Stomach (tissue), 9 donors: ENCODE measurements around the gene EPHA6. TPM values are rescaled to one million over a fixed set of nuclear protein-coding genes. Genes with fewer than 3 reads are reported as not detected.
"Not testable (repeated sequence)": the region's sequence is repeated elsewhere in the genome, so short reads cannot be mapped to it uniquely, and the experiment has no call there.

ENCODE experiments used
- DNase-seq, 2 donors: peaks; one replicate each; pipeline versions ENCODE4 v3.0.0 to v3.0.0-alpha.2; 2013 to 2019
- H3K27ac ChIP-seq, 5 donors: fragments of 200-600 bp in 4 of 5; sonication (generic) in 4 of 5; one replicate each; pipeline ENCODE4 v1.5.1; 2013 to 2019; ENCODE audit warnings: mild to moderate bottlenecking in 1 of 5, moderate library complexity in 1 of 5
- H3K27me3 ChIP-seq, 3 donors: fragments of 200-600 bp; sonication (generic); one replicate each; pipeline ENCODE4 v1.5.1; 2017 to 2019; ENCODE audit warnings: mixed run types in 1 of 3
- H3K36me3 ChIP-seq, 4 donors: fragments of 200-600 bp; sonication (generic); 1 replicate in 3 of 4; 2 replicates in 1 of 4; pipeline ENCODE4 v1.5.1; 2016 to 2019
- H3K4me1 ChIP-seq, 4 donors: fragments of 200-600 bp; sonication (generic); one replicate each; pipeline ENCODE4 v1.5.1; 2016 to 2019
- H3K4me3 ChIP-seq, 4 donors: fragments of 200-600 bp; sonication (generic) in 3 of 4; one replicate each; pipeline ENCODE4 v1.5.1; 2016 to 2019; ENCODE audit warnings: mild to moderate bottlenecking in 1 of 4
- H3K9me3 ChIP-seq, 4 donors: fragments of 200-600 bp; sonication (generic); one replicate each; pipeline ENCODE4 v1.5.1; 2016 to 2019
- EP300 ChIP-seq: sonication (generic); formaldehyde crosslinking; IDR thresholded peaks from one replicate; pipeline ENCODE4 v1.6.1; 2017; ENCODE audit warnings: antibody characterized with exemption
- POLR2A ChIP-seq, 4 donors: fragments of 450-650 bp; IDR thresholded peaks; one replicate each; pipeline ENCODE4 v1.6.1; 2016; ENCODE audit warnings: antibody characterized with exemption in 4 of 4, control low read depth in 2 of 4, mild to moderate bottlenecking in 1 of 4, moderate library complexity in 1 of 4
- POLR2AphosphoS5 ChIP-seq, 3 donors: sonication (generic); formaldehyde crosslinking; IDR thresholded peaks; one replicate each; pipeline ENCODE4 v1.6.1; 2016; ENCODE audit warnings: antibody characterized with exemption in 3 of 3
- WGBS, 5 donors: extraction: QIAGEN DNeasy Blood & Tissue Kit in 3 of 5; methylation state at CpG; one replicate each; pipeline versions ENCODE4 v1.1.5 to v1.1.7; 2013 to 2018; 5-methylcytosine and 5-hydroxymethylcytosine counted together
- intact Hi-C: fragments of 100-400 bp; cut with DNase I; formaldehyde crosslinking; loops from one replicate; pipeline ENCODE4 v1.15.1; 2023; ENCODE audit warnings: low total_unique reads
- polyA plus RNA-seq, 3 donors: library from polyadenylated mRNA; stranded (reverse); fragments of 200-250 nt; gene quantifications; one replicate each; pipeline ENCODE4 v1.2.3, GENCODE V29; 2013
- total RNA-seq, 5 donors: library from RNA; depleted of rRNA; stranded (reverse); fragments of >200 nt; gene quantifications; one replicate each; pipeline versions ENCODE4 v1.1.0 to v1.2.3, GENCODE V29; 2014 to 2016
- TF ChIP-seq, protein P1 (sequence below), 7 experiments: fragments of 450-650 bp in 4 of 7; fragments of 200-600 bp in 3 of 7; sonication (generic) in 3 of 7; IDR thresholded peaks; one replicate each; pipeline ENCODE4 v1.5.1; 2016 to 2019; ENCODE audit warnings: antibody characterized with exemption in 7 of 7, control low read depth in 2 of 7, mild to moderate bottlenecking in 1 of 7
- donor health status: healthy with polysubstance abuse.
- donor health status: Bipolar disorder and iron deficiency.
- donor health status: healthy.

The EPHA6 gene
- total and polyA plus RNA-seq, 8 donors = 0.18 to 179 (median 14.7) TPM; not detected in 4

DNA sequence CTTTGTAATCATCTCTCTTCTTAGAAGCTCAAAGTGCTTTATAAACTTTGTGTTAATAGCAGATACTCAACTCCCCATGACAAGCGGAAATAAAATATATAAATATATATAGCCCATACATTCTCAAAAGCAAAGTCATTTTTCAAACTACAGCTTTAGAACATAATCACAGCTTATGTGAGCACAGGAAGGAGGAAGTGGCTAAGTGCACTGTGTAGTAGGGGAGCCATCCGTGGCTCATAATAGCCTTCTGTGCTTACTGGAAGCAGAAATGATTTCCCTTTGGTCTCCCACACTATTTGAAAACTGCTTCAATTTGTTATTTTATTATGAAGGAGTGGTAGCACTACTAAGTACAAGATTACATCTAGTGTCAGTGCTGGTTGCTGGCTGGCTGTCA lies 798.7 kb downstream of the EPHA6 start:
- Histone ChIP-seq H3K4me1 (no peaks in the 10 kb centered on the region), H3K4me3 (no peak overlapping the region), H3K27me3 (no peaks in the 10 kb centered on the region), H3K36me3 (no peaks in the 10 kb centered on the region), H3K27ac (no peak overlapping the region), H3K9me3 (peaks cover 0 to 22% (median 0%) of the 10 kb centered on the region in 4 donors)
- TF ChIP-seq EP300 = no peak
- TF ChIP-seq POLR2A (IDR thresholded peaks at IDR 0.05) = no peak
- no peak for TF ChIP-seq POLR2AphosphoS5 (IDR thresholded peaks at IDR 0.05)
- TF ChIP-seq, protein P1, sequence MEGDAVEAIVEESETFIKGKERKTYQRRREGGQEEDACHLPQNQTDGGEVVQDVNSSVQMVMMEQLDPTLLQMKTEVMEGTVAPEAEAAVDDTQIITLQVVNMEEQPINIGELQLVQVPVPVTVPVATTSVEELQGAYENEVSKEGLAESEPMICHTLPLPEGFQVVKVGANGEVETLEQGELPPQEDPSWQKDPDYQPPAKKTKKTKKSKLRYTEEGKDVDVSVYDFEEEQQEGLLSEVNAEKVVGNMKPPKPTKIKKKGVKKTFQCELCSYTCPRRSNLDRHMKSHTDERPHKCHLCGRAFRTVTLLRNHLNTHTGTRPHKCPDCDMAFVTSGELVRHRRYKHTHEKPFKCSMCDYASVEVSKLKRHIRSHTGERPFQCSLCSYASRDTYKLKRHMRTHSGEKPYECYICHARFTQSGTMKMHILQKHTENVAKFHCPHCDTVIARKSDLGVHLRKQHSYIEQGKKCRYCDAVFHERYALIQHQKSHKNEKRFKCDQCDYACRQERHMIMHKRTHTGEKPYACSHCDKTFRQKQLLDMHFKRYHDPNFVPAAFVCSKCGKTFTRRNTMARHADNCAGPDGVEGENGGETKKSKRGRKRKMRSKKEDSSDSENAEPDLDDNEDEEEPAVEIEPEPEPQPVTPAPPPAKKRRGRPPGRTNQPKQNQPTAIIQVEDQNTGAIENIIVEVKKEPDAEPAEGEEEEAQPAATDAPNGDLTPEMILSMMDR (IDR thresholded peaks at IDR 0.05) = no peak
- intact Hi-C loops = no loop called here
- WGBS, 5 donors = 61 to 75% (median 70%) methylated on average over 2 of the region's 2 CpGs
- DNase-seq = no peak

DNA sequence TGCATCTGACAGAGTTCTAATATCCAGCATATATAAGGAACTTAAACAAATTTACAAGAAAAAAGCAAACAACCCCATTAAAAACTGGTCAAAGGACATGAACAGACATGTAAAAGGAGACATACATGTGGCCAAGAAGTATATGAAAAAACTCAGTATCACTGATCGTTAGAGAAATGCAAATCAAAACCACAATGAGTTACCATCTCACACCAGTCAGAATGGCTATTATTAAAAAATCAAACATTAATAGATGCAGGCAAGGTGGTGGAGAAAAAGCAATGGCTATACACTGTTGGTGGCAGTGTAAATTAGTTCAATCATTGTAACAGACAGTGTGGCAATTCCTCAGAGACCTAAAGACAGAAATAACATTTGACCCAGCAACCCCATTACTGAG lies 806.1 kb downstream of the EPHA6 start:
- H3K4me3 ChIP-seq, H3K27ac ChIP-seq, H3K4me1 ChIP-seq, H3K36me3 ChIP-seq, H3K27me3 ChIP-seq, intact Hi-C loops, DNase-seq: not testable (repeated sequence)
- WGBS, 5 donors = 65 to 94% (median 84%) methylated on average over 1 of the region's 1 CpG
- peaks cover 0 to 28% (median 2%) of the 10 kb centered on the region in 4 donors for H3K9me3 ChIP-seq

DNA sequence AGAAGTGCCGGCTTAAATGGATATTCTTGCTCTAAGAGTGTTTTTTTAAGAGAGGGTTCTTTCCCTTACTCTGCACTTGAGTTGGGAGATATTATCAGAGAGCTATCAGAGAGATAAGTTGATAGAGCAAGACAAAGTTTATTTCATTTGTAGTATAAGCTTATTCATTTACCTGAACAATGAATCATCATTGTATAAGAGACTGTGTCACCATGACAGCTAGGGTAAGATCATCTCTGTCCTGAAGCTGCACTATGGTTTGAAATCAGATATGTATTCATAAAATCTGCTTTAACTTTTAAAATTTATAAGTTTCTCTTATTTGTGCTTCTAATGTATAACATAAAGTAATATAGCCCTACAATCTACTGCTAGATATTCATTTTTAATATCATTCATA lies 822.1 kb downstream of the EPHA6 start:
- no peak overlapping the region for H3K4me3 ChIP-seq
- no peaks in the 10 kb centered on the region for H3K36me3 ChIP-seq
- no peaks in the 10 kb centered on the region for H3K27me3 ChIP-seq
- H3K4me1 ChIP-seq = no peaks in the 10 kb centered on the region
- H3K27ac ChIP-seq = no peak overlapping the region
- no peaks in the 10 kb centered on the region for H3K9me3 ChIP-seq
- TF ChIP-seq POLR2A (IDR thresholded peaks at IDR 0.05) (no peak), EP300 (no peak), POLR2AphosphoS5 (IDR thresholded peaks at IDR 0.05) (no peak)
- TF ChIP-seq, protein P1 (IDR thresholded peaks at IDR 0.05) = no peak
- WGBS, 5 donors = 56 to 86% (median 78%) methylated on average over 1 of the region's 1 CpG
- intact Hi-C loops = no loop called here
- no peak for DNase-seq

DNA sequence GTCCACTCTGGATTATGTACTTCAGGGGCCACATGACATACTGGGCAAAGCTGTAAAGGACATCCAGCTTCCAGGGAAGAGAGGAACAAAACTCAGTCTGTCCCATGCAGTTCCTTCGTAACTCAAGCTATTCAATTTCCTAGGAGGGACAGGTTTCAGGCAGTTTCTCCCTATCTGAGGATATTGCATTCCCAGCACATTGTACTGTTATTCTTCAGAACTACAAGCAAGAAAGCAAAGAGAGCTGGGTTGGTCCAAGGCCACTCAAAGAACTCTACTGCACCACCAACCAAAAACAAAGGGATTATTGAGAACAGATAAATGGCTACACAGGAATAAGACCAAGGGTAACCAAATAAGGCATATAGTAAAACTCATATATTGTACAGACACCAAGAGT lies 832.5 kb downstream of the EPHA6 start:
- TF ChIP-seq, protein P1 (IDR thresholded peaks at IDR 0.05) = no peak
- no peak for TF ChIP-seq POLR2AphosphoS5 (IDR thresholded peaks at IDR 0.05)
- TF ChIP-seq EP300 = no peak
- TF ChIP-seq POLR2A (IDR thresholded peaks at IDR 0.05) = no peak
- no peak for DNase-seq
- WGBS, 5 donors = 75 to 100% (median 94%) methylated on average over 1 of the region's 1 CpG

DNA sequence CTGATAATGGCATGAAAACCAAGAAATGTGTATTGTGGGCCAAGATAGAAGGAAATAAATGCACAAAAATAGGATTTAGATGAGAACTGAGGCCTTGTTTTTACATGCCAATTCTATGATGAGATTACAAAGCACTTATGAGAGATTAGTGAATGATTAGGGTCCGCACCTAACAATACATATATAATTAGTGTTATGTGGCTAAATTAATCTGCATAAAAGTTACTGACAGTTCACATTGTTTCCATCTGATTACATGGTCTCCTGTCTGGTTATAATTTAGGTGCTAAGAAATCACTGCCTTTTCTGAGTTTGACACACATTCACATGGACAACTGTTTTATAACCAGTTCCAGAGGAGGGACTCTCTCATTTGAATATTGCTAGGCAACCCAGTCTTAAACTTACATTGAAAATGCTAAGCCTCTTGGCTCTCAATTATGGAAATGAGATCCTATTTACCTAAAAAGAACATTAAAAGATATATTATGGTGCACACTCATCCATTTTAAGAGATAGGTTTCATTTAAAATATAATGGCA lies 833.1 kb downstream of the EPHA6 start:
- WGBS, 5 donors = 68 to 85% (median 77%) methylated on average over 1 of the region's 1 CpG

More for the DNA sequence above, 832.5 kb downstream of the EPHA6 start:
- Histone ChIP-seq H3K27ac (no peak overlapping the region), H3K4me3 (no peak overlapping the region), H3K9me3 (no peaks in the 10 kb centered on the region), H3K36me3 (no peaks in the 10 kb centered on the region), H3K27me3 (no peaks in the 10 kb centered on the region), H3K4me1 (no peaks in the 10 kb centered on the region)
- intact Hi-C loops = no loop called here

More for the DNA sequence above, 833.1 kb downstream of the EPHA6 start:
- TF ChIP-seq, protein P1 (IDR thresholded peaks at IDR 0.05) = no peak
- no peak for TF ChIP-seq POLR2A (IDR thresholded peaks at IDR 0.05)
- TF ChIP-seq POLR2AphosphoS5 (IDR thresholded peaks at IDR 0.05) = no peak
- TF ChIP-seq EP300 = no peak
- Histone ChIP-seq H3K4me3 (no peak overlapping the region), H3K27me3 (no peaks in the 10 kb centered on the region), H3K4me1 (no peaks in the 10 kb centered on the region), H3K36me3 (no peaks in the 10 kb centered on the region), H3K27ac (no peak overlapping the region), H3K9me3 (no peaks in the 10 kb centered on the region)
- intact Hi-C loops = no loop called here
- DNase-seq = no peak
